ENCODE results near the gene IPO7. TPM values are rescaled to one million over a fixed set of nuclear protein-coding genes. Genes with fewer than 3 reads are reported as not detected.

Gene IPO7
- total and polyA plus RNA-seq, 10 of the 15 experiments (the other 5 are each of a cell fraction or from before 2014, with no cell fraction given), result 5.0 to 51.4 (median 30.6) TPM

- TF ChIP-seq, protein P1, sequence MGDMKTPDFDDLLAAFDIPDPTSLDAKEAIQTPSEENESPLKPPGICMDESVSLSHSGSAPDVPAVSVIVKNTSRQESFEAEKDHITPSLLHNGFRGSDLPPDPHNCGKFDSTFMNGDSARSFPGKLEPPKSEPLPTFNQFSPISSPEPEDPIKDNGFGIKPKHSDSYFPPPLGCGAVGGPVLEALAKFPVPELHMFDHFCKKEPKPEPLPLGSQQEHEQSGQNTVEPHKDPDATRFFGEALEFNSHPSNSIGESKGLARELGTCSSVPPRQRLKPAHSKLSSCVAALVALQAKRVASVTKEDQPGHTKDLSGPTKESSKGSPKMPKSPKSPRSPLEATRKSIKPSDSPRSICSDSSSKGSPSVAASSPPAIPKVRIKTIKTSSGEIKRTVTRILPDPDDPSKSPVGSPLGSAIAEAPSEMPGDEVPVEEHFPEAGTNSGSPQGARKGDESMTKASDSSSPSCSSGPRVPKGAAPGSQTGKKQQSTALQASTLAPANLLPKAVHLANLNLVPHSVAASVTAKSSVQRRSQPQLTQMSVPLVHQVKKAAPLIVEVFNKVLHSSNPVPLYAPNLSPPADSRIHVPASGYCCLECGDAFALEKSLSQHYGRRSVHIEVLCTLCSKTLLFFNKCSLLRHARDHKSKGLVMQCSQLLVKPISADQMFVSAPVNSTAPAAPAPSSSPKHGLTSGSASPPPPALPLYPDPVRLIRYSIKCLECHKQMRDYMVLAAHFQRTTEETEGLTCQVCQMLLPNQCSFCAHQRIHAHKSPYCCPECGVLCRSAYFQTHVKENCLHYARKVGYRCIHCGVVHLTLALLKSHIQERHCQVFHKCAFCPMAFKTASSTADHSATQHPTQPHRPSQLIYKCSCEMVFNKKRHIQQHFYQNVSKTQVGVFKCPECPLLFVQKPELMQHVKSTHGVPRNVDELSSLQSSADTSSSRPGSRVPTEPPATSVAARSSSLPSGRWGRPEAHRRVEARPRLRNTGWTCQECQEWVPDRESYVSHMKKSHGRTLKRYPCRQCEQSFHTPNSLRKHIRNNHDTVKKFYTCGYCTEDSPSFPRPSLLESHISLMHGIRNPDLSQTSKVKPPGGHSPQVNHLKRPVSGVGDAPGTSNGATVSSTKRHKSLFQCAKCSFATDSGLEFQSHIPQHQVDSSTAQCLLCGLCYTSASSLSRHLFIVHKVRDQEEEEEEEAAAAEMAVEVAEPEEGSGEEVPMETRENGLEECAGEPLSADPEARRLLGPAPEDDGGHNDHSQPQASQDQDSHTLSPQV (IDR thresholded peaks at IDR 0.05), result no peak
- TF ChIP-seq NBN (IDR thresholded peaks at IDR 0.05) (no peak), RCOR1 (conservative IDR thresholded peaks at IDR 0.05; ENCODE audit: low read depth, low read length) (no peak), BACH1 (IDR thresholded peaks at IDR 0.05; ENCODE audit: borderline replicate concordance) (no peak), LARP7 (IDR thresholded peaks at IDR 0.05) (no peak), CHD4 (IDR thresholded peaks at IDR 0.05) (no peak), GABPA (IDR thresholded peaks at IDR 0.05; ENCODE audit: low read depth) (no peak), ZNF622 (IDR thresholded peaks at IDR 0.05) (no peak), SREBF2 (IDR thresholded peaks at IDR 0.05; ENCODE audit: low read length) (no peak), GATAD2B (conservative IDR thresholded peaks at IDR 0.05; ENCODE audit: low read depth) (no peak)
These were observed 3.7 kb upstream of the IPO7 start (continued) for GRCh38 chr11:9380773-9381172.

All from GM12878 (cell line).